Subcutaneous adipose tissue (tissue), 4 donors: ENCODE data around the gene VPS37C. TPM values are rescaled to one million over a fixed set of nuclear protein-coding genes. Genes with fewer than 3 reads are reported as not detected.

Experiments used
- total RNA-seq, 4 donors: library from RNA; depleted of rRNA; stranded (reverse); fragments of >200 nt; gene quantifications; one replicate each; pipeline ENCODE4 v1.1.0, GENCODE V29; 2016
- TF ChIP-seq, protein P1 (sequence below): fragments of 450-650 bp; IDR thresholded peaks from one replicate; pipeline ENCODE4 v1.5.1; 2016; ENCODE audit warnings: low read depth, mild to moderate bottlenecking, control low read depth, antibody characterized with exemption, moderate library complexity

Gene VPS37C
- total RNA-seq, 4 donors from 2014 or later = 6.7 to 10.9 (median 8.8) TPM

DNA sequence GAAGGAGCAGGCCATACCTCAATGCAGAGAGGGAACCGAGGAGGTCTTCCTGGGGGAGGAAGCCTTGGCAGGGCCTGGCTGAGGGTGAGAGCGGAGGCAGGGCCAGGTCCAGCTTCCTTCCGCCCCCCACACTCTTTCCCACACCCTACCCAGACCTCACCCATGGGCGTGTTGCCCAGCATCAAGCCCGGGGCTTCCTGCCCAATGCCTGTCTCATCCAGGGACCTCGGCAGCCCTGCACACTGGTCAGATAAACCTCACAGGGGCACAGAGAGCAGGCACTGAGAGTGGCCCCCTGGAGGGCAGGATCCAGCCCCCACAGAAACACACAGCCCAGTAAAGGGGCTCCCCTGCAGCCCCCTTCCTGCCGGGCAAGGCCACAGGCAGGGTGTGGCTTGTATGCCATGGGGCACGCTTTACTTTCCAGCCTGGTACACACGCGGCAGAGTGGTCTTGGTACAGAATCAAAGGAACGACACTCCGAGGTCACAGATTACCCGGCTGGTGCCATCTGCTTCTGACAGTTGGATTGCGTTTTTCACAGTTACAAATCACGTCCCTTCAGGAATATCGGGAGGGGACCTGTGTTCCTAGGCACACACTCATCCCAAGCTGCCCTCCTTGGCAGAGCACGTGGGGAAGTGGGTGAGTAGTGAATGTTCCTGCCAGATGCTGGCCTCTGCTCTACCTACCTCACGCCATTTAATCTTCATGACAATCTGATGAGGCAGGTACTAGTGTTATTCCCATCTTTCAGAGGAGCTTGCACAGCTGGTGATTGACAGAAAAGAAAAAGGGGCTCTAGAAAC lies 79.0 kb downstream of the VPS37C start:
- TF ChIP-seq, protein P1, sequence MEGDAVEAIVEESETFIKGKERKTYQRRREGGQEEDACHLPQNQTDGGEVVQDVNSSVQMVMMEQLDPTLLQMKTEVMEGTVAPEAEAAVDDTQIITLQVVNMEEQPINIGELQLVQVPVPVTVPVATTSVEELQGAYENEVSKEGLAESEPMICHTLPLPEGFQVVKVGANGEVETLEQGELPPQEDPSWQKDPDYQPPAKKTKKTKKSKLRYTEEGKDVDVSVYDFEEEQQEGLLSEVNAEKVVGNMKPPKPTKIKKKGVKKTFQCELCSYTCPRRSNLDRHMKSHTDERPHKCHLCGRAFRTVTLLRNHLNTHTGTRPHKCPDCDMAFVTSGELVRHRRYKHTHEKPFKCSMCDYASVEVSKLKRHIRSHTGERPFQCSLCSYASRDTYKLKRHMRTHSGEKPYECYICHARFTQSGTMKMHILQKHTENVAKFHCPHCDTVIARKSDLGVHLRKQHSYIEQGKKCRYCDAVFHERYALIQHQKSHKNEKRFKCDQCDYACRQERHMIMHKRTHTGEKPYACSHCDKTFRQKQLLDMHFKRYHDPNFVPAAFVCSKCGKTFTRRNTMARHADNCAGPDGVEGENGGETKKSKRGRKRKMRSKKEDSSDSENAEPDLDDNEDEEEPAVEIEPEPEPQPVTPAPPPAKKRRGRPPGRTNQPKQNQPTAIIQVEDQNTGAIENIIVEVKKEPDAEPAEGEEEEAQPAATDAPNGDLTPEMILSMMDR = no peak

DNA sequence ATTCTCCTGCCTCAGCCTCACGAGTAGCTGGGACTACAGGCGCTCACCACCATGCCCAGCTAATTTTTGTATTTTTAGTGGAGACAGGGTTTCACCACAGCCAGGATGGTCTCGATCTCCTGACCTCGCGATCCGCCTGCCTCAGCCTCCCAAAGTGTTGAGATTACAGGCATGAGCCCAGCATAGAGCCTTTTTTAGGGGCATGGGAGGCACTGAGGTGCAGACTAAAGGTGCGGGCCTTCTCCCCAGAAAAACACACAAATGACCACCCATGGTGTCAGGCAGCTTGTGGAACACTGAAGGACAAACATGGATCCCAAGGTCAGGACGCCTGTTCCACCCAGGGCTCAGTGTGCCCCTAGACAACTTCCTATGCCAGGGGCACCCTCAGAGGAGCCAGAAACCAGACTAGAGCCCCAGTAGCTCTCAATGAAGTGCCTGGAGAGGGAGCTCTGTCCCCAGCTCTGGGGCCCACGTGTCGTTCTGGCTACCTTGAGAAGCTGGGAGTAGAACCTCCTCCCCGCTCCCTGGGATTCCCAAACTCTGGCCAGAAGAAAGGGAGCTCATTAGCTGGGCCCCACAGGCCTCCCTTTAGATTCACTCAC lies 80.1 kb downstream of the VPS37C start:
- TF ChIP-seq, protein P1 = no peak

DNA sequence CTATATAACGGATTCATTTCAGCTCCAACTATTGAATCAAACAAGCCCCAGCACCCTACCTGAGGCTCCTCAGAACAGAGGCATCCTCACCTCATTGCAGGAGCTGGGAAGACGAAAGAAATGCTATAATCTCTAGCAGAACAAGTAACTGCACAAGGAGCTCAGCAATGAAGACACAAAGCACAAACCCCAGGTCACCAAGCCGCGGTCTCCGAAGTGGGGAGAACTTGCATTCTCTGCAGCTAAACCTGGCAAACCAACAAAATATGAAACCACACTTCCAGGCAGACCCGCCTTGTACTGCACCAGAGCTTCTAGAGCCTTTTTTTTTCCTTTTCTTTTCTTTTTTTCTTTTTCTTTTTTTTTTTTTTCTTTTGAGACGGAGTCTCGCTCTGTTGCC lies 80.7 kb downstream of the VPS37C start:
- TF ChIP-seq, protein P1 = no peak

Other genes with a start within 250 kb of the VPS37C start
- gene TMEM109, start 247.3 kb downstream of the VPS37C start, total RNA-seq = 100 to 1,000 TPM in 2 of 4 donors, 10 to 100 TPM in 2; 90.1 to 148 (median 111) TPM
- 1 to 10 TPM in 3 of 4 donors, under 1 TPM in 1; 0.51 to 3.0 (median 1.3) TPM for gene TMEM132A, start 237.0 kb downstream of the VPS37C start, total RNA-seq
- 10 to 100 TPM; 13.5 to 57.6 (median 24.2) TPM for gene SLC15A3, start 209.2 kb downstream of the VPS37C start, total RNA-seq
- 1 to 10 TPM in 2 of 4 donors, under 1 TPM in 2; 0.33 to 4.0 (median 1.1) TPM for gene CD6, start 189.7 kb downstream of the VPS37C start, total RNA-seq
- gene CD5, start 58.9 kb downstream of the VPS37C start, total RNA-seq = 1 to 10 TPM in 3 of 4 donors, not detected in 1; 1.2 to 2.0 (median 1.3) TPM
- 10 to 100 TPM in 2 of 4 donors, 1 to 10 TPM in 1, not detected in 1; 4.4 to 46.1 (median 45.4) TPM for gene PGA3, start 42.1 kb upstream of the VPS37C start, total RNA-seq
- gene PGA4, start 60.9 kb upstream of the VPS37C start, total RNA-seq = 10 to 100 TPM in 2 of 4 donors, 1 to 10 TPM in 2; 1.3 to 44.5 (median 24.4) TPM
- 10 to 100 TPM in 1 of 4 donors, 1 to 10 TPM in 2, under 1 TPM in 1; 0.51 to 11.7 (median 2.4) TPM for gene PGA5, start 79.7 kb upstream of the VPS37C start, total RNA-seq
- 1 to 10 TPM; 1.0 to 3.9 (median 2.2) TPM for gene VWCE, start 133.9 kb upstream of the VPS37C start, total RNA-seq
- 100 to 1,000 TPM; 105 to 144 (median 127) TPM for gene DDB1, start 171.7 kb upstream of the VPS37C start, total RNA-seq
- gene TKFC, start 171.8 kb upstream of the VPS37C start, total RNA-seq = 10 to 100 TPM in 3 of 4 donors, 1 to 10 TPM in 1; 9.3 to 24.1 (median 15.5) TPM
- 10 to 100 TPM; 22.0 to 43.0 (median 34.2) TPM for gene CYB561A3, start 200.5 kb upstream of the VPS37C start, total RNA-seq
- gene TMEM138, start 200.9 kb upstream of the VPS37C start, total RNA-seq = 10 to 100 TPM; 18.5 to 55.8 (median 22.3) TPM
- gene TMEM216, start 231.2 kb upstream of the VPS37C start, total RNA-seq = 10 to 100 TPM in 3 of 4 donors, 1 to 10 TPM in 1; 6.8 to 14.4 (median 13.4) TPM